ENCODE results near the gene TFEB.
A peak's percentile ranks its signal among the peaks of the same experiment; 100 is the strongest.
"Not testable (repeated sequence)": the region's sequence is repeated elsewhere in the genome, so short reads cannot be mapped to it uniquely, and the experiment has no call there.

The TFEB gene

DNA sequence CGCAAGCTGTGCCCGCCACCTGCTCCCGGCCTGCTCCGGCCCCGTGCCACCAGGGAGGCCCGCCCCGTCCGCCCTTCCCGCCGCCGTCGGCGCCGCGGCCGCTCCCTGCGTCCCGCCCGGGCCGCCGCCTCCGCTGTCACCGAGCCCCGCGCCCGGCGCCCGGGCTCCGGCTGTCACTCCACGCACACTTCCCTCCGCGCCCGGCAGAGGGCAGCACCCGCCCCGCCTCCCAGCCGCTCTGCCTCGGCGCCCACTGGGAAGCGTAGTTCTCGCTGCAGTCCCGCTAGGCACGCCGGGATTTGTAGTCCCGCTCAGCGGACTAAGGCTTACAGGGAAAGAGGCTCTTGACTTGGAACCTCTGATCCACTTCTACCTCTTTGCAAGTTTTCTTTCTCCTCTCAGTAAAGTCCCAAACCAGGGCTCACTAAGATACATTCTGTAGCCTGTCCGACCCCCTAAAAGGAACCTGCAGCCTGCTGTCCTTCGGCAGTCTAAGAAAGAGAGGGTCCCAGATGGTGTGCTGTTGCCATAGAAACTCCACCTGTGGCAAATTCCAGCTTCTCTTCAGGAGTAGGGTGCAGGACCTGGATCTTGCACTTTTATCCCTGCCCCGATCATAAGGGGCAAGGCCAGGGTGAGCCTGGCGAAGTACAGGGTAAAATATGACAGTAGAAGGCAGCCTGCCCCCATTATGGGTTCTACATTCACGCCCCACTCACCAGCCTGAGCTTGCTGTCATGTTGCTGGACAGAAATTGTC lies at the start of gene TFEB:
TFEB (minus strand) TSS at position 182 of the 759 bp plus-strand sequence. CDS start 44,395 bp downstream, outside the sequence.
- peak; percentile 93 for DNase-seq

DNA sequence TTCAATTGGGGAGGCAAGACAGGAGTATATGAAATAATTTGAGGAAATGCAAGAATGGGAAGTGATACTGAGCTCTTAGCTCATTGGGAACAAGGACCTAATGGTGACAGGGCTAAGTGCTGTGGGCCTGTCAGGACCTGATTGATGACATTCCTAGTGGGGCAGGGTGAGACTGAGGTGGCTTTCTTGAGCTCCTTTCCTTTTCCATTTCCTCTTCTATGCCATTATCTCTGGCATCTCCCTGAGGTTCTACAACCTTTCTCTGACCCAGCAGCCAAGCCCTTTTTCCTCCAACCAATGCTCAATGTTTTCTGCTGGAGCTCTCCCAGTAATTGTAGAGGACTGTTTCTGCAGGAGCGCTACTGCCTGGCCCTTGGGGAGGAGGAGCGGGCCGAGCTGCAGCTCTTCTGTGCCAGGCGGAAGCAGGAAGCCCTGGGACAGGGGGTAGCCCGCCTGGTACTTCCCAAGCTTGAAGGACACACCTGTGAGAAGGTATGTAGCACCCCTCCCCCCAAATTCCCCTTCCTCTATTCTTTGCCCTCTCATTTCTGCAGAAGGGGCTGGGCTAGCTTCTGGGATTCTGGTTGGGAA lies 49.3 kb upstream of the TFEB start:
- DNase-seq, result no peak

DNA sequence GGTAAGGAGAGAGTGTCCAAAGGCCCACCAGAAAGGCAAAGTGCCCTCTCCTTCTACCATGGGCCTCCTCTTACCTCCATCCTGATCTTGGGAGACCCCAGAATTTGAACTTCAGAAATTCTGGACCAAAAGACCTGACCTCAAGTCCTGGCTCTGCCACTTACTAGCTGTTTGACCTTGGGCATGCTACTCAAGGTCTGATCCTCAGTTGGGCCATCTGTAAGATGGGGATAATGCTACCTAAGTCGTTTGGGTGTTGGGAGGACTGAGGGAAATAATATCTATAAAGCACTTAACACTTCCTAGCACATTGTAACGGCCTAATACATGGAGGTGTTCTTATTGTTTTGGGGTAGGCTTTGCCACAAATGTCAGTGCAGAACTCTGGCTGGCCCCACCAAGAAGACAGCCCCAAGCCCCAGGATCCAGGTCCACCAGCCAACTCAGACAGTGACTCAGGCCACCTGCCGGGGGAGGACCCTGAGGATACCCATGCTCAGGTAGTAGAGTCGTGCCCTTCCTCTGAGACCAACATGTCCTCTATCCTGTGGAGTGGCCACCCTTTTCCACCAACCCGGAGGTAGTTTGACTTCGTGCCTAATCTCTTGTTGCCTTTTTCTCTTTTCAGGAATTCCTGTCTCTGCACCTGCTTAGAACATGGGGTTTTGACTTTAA lies 47.8 kb upstream of the TFEB start:
- no peak for DNase-seq

DNA sequence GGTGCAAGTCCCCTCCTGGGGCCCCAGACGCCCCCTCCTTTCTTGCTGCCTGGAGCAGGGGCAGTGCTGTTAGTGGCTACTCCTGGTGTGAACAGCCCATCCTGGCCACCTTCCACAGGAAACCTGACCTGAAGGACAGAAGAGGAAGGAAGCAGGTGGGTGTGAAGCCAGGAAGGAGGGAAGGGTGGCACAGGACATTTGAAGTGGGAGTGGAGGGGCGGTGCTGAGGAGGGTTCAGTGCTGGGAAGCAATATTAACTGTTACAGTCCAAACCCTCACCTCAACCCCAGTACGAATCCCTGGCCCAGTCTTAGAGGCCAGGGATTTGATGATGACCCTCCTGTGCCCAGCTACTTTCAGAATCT lies 45.9 kb upstream of the TFEB start:
- no peak for DNase-seq

DNA sequence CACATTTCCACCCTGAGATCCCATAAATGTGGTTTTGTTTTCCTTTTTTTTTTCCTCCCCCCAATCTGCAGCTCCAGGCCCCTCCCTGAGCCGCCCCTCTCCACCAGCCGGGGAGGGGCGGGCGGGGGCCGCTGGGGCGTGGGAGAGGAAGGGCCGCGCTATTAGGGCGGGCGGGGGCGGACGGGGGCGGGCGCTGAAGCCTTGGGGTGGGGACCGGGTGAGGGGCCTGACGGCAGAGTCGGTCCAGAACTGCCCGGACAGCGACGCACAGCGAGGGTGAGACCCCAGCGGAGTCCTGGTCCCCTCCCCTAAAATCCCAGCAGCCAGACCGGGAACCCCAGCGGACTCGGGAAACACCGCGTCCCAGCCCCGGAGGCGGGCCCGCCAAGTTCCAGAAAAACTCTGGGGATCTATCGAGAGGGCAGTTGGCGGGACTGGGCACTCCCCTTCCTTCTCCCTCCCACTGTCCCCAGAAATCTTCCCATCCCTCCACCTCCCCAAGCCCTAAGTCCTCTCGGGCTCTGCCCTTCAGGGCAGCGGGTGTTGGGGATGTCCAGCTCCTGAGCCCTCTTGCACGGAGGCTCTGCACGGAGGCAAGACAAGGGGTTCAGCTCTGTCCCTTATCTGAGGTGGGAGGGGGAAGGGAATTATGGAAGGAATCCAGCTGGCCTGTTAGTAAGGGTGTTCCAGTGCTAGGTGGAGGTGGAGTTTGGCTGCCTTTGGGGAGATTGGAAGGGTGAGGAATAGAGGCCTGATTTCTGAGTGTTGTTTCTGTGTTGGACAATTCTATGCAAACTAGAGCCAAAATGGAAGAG lies 45.4 kb upstream of the TFEB start, which contains the start of gene PRICKLE4:
PRICKLE4 (plus strand) TSS at position 232 of the 815 bp plus-strand sequence. CDS start 2,692 bp downstream, outside the sequence.
- DNase-seq, result no peak

DNA sequence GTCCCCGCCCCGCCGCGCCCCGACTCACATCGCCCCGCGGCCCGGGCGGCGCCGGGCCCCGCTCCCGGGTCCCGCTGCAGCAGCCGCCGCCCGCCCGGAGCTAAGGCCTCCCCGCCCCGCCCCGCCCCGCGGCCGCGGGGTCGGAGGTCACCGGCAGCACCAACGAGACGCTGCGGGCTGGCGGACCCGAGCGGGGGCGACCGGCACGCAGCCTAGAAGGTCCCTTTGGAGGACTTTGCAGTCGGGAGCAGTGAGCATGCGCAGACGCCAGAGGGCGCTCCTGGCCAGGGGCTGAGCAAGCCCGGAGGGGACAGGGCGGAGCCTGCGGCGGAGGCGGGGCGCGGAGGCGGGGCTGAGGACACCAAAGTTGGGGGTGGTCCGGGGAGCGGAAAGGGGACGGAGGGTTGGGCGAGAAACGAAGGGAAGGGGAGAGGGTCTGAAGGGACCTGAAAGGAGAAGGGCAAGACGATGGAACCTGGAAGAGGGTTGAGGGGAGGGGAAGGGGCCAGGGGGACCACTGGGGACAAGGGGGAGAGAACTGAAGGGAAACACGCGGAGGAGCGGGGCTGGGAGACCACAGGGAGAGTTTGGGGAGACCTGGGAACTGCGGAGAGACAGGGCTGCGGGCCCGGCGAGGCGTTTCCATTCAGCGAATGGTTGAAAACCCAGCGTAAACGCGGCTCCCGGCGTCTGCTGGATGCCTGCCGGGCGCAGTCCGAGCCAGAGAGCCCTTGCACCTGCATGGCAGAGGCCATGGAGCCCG lies 44.6 kb upstream of the TFEB start, which contains the start of gene FRS3:
FRS3 (minus strand) TSS at position 113 of the 763 bp plus-strand sequence. CDS start 2,913 bp downstream, outside the sequence.
- DNase-seq, result peak; percentile 99

DNA sequence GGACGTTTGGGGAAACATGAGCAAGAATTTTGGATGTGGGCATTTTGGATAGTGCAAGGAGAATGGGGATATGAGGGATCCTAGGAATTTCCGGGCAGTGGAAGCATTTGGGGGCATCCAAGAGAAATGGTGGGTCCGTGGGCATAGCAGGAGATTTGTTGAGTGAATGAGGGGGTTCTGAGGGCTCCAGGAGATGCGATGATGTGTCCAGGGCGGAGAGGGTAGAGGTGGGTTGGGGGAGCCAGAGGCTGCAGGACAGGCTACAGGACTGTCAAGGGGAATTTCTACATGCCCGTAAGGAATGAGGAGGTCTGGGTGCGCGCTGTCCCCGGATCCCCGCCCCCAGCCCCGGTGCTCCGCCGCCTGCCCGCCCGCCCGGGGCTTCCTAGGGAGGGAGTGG lies 43.9 kb upstream of the TFEB start:
- no peak for DNase-seq

DNA sequence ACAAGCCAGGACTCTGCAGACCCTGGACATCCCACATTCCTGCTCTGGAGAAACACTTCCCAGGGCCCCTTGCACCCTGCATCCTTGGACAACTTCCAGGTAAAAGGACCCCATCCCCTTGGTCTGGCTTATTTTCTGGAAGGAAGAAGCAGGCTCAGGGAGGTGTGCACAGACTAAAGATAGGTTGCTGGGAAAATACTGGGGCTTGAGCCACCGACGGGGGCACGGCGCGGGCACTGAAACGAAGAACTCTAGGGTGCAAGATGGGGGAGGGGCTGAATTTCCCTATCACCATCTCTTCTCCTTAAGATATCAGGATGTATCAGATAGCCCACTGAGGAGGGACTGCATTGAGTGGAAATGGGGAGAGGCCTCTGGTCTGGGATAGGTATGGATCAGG lies 43.5 kb upstream of the TFEB start:
- no peak for DNase-seq

DNA sequence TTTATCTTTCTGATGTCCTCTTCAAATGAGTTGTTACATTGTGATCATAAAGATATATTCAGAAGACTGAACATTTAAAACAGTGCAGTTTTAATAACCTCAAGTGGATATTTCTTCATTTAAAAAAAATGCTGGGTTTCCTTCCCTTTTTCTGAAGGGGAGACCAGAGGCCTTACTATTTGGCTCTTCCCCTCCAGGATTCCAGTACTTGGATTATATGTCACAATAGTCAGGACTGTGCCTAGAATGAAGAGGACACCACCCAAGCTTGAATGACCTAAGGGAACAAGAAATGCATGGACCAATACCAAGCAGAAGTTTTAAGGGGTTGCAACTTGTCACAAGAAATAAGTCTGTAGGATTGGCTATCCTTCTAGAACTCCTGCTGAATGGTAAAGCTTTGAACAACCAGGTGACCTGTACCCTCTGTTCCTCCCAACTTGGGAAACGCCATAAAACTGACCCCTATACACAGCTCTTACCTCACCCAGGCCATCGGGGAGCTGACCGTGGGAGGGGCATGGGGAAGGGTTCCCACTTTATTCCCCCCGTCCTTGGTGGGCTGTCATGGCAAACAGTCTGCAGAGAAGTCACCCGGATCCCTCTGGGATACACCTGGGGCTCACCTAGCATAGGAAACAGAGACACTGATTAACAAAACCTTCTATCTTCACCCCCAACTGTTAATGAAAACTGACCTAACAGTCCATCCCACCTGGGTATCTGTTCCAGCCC lies 42.3 kb upstream of the TFEB start:
- no peak for DNase-seq

DNA sequence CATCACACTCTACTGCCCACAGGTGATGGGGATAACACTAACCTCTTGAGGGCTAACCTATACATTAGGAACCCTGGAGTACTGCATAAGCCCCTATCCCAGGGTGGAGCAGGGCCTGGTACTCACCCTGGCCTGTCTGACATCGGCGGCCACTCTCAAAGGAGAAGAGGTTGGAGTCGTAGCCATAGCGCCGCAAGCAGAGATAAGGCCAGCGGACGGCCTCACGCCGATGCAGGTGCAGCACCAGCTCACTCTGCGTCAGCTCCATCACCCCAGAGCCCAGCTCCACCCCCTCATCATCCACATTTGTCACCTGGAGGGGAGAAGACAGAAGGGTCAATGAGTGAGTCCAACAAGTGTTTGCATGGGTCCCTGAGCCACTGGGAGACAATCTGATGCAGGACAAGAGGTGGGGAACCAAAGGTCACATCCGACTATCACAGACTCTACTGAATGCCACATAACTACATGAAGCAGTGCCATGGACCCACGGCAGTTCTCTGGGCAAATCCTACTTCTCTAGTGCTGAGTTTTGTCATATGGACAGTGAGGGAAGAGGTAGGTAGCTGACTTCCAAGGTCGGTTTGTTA lies 40.0 kb upstream of the TFEB start:
- no peak for DNase-seq

DNA sequence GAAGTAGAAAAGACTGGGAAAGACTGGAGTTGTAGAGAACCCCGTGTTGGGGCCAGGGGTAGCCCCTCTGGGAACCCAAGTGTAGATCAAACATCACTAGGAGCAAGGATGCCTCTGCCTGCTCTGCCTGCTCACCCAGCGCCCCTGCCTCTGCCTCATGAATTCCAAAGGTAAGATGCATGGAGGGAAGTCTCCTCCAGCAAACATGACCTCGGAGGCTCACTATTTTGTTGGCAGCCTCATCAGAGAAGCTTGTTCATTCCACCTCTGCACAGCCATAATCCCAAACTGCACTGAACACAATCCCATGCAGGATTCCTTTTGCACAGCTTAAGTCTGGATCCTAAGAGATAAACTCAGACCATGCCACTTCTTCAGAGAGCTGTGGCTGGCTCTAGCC lies 39.4 kb upstream of the TFEB start:
- DNase-seq, result no peak

DNA sequence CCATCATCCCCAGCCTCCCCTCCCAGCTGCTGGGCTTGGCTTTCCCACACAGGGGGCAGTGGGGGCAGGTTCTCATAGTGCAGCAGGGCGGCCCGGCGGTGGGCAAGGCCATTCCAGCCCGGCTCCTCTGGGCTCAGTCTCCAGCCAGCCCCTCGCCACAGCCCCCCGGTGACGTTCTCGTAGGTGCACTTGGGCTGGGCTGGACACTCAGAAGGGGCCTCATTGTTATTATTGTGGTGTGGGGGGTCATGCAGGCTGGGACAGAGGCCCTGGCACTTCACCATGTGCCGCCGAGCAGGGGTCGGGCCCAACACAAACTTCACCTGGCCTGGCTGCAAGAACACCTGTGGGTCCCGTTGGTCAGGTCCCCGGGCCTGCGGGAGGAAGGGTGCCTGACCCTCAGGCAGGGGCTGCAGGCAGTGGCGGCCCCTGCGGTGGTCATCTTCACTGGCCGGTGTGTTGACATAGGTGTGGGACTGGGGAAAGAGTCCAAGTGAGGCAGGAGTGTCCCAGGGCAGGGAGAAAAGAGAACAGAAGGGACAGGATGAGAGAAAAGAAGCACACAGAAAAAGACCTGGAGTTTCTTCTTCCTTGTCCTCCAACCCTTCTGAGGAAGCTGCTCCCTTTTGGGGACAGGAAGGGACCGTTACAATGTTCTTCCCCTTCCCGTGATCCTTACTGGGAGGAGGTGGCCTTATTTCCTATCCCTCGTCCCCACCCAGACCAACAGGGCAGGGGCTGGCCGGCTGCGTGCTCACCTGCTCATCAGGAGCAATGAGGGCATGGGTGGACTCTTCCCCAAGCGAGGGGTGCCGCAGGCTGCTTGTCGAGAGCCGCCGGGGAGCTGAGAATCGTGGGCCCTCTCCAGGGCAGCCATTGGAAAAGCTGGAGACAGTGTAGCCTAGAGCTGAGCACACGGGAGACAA lies 35.9 kb upstream of the TFEB start:
- no peak for DNase-seq

DNA sequence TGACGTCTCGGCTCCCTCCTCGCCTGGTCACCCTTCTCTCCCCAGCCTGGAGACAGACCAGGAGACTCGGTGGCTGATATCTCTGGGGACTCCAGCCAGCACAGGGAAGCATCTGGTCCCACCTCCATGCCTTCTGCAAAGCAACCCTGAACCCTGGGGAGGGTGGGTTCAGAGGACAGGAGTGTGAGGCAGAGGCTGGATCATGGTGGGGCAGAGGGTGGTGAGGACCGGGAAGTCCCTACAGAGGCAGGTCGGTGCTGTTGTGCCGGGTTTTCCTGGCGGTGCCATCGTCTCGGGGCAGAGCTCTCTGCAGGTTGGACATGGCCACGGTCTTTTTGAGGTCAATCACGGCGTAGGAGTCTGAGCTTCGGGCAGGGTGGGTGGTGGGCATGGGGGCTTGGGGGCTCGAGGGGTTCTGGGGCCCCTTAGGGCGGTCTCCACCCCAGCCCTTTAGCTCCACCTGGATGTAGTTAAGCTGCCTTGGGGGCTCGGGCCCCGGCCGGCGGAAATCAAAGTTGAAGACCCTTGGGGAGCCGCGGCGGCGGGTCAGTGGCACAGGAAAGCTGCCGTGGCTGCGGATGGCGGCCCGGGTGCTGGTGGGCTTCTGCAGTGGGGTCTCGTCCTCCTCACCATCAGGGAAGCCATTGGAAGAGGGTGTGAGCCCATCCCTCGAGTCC lies 35.1 kb upstream of the TFEB start:
- DNase-seq, result no peak

DNA sequence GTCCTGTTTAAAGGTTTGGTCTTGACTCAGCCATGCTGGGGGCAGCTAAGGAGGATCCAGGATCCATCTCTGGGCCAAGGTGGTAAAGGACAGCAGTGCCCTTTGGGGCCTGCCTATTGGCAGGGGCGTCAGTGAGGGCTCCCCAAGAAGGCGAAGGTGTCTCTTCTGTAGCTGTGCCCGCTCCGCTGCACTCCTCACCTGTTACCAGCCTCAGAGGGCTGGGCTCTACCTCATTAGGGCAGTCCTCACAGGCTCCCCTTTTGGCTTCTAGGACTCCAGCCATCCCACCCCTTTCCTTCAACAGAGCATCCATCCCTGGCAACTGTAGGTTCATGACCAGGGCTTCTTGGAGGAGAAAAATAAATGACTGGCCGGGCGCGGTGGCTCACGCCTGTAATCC lies 34.0 kb upstream of the TFEB start:
- no peak for DNase-seq

DNA sequence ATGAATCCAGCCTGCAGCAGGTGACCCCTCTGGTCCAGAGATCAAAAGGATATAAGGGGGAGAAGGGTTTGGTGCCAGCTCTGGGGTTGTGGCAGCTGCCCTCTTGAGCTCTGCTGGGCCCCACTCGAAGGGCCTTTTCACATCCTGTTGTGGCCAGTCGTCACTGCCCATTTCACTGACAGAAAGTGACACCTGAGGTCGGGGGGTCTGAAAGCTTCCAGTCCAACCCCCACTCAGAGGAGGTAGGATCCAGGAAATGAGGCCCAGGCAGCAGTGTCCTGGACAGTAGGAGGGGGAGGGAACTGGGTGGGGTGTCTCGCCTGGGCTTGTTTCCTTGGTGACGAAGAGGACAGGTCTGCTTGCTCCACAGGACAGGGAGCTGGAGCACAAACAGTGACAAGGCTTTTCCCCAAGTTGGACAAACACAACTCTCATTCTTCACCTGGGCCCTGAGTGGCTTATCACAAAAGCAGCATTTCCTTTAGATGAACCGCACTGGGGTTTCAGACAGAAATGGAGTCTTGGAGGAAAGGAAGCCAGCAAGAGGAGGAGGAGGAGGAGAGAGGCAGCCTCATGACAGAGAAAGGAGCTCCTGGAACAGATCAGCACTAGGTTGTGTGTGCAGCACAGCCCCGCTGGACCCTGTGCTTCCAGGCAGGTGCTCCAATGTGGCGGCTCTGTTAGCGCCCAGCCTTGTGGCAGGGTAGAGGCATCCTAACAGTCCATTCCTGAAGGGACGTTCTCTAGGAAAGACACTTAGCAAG lies 33.3 kb upstream of the TFEB start:
- no peak for DNase-seq

DNA sequence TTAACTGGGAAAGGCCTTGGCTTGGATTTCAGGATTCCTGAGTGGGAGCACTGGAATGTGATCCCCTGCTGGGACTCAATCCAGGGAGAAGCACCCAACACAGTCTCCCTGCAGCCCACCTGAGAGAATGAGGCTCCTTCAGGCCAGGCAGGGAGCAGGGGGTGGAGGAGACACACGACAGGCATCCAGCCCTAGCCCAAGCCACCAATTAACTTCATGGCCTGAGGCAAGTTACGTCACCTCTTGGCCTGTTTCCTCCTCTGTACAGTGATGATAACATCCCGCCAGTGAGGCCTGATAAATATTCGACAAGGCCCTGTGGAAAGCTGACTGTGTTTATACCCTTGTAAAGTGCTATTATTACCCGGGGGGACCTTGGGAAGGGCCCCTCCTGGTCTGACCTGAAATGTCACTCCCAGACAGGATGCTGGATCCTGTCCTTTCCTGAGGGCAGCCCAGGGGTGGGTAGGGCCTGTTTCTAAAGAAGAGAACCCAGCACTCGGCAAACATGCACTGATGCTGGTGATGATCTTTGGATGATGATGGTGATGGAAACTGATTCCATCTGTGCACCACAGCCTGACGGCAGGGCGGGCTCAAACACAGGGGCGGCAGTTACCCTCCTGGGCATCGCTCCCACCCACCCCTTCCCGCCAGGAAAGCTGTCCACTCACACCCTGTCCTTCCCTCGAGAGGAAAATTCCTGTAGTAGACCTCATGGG lies 31.9 kb upstream of the TFEB start:
- DNase-seq, result no peak

DNA sequence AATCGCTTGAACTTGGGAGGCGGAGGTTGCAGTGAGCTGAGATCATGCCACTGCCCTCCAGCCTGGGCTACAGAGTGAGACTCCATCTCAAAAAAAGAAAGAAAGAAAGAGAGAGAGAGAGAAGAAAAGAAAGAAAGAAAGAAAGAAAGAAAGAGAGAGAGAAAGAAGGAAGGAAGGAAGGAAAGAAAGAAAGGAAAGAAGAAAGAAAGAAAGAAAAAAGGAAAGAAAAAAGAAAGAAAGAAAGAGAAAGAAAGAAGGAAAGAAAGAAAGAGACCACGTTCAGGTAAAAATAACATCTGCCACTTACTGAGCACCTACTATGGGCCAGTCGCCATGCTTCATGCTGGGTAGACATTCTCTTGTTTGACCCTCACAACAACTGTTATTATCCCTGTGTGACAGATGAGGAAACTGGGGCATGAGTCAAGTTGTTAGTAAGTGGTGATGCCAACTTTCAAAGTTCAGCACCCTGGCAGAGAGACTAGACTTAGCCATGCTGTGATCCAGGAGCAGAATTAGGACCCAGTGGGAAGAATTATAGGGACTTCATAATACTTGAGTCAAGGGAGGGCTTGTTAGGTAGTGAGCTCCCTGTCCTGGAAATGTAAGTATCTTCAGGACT lies 30.7 kb upstream of the TFEB start:
- not testable (repeated sequence) for DNase-seq

Data from stimulated activated naive CD4-positive, alpha-beta T cell treated with Interleukin-2 at 50 U/mL for 16 hours (primary cell).